22Rv1 (cell line): ENCODE data around the gene CDK14.

Experiments used
- ZFX ChIP-seq: fragments of 450-650 bp; IDR thresholded peaks from 2 replicates; pipeline ENCODE4 v1.6.1; 2017; ENCODE audit warnings: antibody characterized with exemption, borderline replicate concordance
- TF ChIP-seq, protein P1 (sequence below): fragments of 450-650 bp; IDR thresholded peaks from 2 replicates; pipeline ENCODE4 v1.5.1; 2017; ENCODE audit warnings: mild to moderate bottlenecking

DNA sequence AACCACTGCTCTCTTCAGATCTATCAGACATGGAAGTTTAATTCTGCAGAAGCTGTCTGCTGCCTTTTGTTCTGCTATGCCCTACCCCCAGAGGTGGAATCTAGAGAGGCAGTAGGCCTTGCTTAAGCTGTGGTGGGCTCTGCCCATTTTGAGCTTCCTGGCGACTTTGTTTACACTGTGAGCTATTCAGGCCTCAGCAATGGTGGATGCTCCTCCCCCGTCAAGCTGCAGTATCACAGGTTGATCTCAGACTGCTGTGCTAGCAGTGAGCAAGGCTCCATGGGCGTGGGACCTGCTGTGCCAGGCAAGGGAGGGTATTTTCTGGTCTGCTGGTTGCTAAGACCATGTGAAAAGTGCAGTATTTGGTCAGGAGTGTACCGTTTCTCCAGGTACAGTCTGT is 45.1 kb upstream of the CDK14 start:
- TF ChIP-seq, protein P1, sequence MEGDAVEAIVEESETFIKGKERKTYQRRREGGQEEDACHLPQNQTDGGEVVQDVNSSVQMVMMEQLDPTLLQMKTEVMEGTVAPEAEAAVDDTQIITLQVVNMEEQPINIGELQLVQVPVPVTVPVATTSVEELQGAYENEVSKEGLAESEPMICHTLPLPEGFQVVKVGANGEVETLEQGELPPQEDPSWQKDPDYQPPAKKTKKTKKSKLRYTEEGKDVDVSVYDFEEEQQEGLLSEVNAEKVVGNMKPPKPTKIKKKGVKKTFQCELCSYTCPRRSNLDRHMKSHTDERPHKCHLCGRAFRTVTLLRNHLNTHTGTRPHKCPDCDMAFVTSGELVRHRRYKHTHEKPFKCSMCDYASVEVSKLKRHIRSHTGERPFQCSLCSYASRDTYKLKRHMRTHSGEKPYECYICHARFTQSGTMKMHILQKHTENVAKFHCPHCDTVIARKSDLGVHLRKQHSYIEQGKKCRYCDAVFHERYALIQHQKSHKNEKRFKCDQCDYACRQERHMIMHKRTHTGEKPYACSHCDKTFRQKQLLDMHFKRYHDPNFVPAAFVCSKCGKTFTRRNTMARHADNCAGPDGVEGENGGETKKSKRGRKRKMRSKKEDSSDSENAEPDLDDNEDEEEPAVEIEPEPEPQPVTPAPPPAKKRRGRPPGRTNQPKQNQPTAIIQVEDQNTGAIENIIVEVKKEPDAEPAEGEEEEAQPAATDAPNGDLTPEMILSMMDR, result no peak
- no peak for TF ChIP-seq ZFX
